Hippocampal formation (tissue), 2 donors: Measurements from ENCODE around the gene SOX4.

Source experiments
- DNase-seq, 2 donors: peaks; one replicate each; lab custom pipeline; 2025; lab: John Stamatoyannopoulos, UW

Gene SOX4

DNA sequence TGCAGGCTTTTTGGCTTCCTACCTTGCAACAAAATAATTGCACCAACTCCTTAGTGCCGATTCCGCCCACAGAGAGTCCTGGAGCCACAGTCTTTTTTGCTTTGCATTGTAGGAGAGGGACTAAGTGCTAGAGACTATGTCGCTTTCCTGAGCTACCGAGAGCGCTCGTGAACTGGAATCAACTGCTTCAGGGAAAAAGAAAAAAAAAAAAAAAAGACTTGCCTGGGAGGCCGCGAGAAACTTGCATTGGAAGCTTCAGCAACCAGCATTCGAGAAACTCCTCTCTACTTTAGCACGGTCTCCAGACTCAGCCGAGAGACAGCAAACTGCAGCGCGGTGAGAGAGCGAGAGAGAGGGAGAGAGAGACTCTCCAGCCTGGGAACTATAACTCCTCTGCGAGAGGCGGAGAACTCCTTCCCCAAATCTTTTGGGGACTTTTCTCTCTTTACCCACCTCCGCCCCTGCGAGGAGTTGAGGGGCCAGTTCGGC, 420 bp downstream of the SOX4 start:
- peak in 1 of 2 donors; percentile 60 for DNase-seq

DNA sequence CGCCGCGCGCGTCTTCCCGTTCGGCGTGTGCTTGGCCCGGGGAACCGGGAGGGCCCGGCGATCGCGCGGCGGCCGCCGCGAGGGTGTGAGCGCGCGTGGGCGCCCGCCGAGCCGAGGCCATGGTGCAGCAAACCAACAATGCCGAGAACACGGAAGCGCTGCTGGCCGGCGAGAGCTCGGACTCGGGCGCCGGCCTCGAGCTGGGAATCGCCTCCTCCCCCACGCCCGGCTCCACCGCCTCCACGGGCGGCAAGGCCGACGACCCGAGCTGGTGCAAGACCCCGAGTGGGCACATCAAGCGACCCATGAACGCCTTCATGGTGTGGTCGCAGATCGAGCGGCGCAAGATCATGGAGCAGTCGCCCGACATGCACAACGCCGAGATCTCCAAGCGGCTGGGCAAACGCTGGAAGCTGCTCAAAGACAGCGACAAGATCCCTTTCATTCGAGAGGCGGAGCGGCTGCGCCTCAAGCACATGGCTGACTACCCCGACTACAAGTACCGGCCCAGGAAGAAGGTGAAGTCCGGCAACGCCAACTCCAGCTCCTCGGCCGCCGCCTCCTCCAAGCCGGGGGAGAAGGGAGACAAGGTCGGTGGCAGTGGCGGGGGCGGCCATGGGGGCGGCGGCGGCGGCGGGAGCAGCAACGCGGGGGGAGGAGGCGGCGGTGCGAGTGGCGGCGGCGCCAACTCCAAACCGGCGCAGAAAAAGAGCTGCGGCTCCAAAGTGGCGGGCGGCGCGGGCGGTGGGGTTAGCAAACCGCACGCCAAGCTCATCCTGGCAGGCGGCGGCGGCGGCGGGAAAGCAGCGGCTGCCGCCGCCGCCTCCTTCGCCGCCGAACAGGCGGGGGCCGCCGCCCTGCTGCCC, 1.1 kb downstream of the SOX4 start:
- DNase-seq, result peak; percentile 52 to 67

DNA sequence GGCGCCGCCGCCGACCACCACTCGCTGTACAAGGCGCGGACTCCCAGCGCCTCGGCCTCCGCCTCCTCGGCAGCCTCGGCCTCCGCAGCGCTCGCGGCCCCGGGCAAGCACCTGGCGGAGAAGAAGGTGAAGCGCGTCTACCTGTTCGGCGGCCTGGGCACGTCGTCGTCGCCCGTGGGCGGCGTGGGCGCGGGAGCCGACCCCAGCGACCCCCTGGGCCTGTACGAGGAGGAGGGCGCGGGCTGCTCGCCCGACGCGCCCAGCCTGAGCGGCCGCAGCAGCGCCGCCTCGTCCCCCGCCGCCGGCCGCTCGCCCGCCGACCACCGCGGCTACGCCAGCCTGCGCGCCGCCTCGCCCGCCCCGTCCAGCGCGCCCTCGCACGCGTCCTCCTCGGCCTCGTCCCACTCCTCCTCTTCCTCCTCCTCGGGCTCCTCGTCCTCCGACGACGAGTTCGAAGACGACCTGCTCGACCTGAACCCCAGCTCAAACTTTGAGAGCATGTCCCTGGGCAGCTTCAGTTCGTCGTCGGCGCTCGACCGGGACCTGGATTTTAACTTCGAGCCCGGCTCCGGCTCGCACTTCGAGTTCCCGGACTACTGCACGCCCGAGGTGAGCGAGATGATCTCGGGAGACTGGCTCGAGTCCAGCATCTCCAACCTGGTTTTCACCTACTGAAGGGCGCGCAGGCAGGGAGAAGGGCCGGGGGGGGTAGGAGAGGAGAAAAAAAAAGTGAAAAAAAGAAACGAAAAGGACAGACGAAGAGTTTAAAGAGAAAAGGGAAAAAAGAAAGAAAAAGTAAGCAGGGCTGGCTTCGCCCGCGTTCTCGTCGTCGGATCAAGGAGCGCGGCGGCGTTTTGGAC, 2.0 kb downstream of the SOX4 start:
- no peak for DNase-seq

DNA sequence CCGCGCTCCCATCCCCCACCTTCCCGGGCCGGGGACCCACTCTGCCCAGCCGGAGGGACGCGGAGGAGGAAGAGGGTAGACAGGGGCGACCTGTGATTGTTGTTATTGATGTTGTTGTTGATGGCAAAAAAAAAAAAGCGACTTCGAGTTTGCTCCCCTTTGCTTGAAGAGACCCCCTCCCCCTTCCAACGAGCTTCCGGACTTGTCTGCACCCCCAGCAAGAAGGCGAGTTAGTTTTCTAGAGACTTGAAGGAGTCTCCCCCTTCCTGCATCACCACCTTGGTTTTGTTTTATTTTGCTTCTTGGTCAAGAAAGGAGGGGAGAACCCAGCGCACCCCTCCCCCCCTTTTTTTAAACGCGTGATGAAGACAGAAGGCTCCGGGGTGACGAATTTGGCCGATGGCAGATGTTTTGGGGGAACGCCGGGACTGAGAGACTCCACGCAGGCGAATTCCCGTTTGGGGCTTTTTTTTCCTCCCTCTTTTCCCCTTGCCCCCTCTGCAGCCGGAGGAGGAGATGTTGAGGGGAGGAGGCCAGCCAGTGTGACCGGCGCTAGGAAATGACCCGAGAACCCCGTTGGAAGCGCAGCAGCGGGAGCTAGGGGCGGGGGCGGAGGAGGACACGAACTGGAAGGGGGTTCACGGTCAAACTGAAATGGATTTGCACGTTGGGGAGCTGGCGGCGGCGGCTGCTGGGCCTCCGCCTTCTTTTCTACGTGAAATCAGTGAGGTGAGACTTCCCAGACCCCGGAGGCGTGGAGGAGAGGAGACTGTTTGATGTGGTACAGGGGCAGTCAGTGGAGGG, 2.8 kb downstream of the SOX4 start:
- peak in 1 of 2 donors; percentile 13 for DNase-seq

GRCh38 chr6:21596949-21597682, 3.6 kb downstream of the SOX4 start:
- peak in 1 of 2 donors; percentile 86 for DNase-seq

- DNase-seq, result no peak
Observed at GRCh38 chr6:21597801-21598673, 4.5 kb downstream of the SOX4 start.

- DNase-seq, result no peak
Observed at GRCh38 chr6:21598674-21599023, 5.1 kb downstream of the SOX4 start.

- no peak for DNase-seq
Observed at GRCh38 chr6:21599051-21599696, 5.6 kb downstream of the SOX4 start.

DNA sequence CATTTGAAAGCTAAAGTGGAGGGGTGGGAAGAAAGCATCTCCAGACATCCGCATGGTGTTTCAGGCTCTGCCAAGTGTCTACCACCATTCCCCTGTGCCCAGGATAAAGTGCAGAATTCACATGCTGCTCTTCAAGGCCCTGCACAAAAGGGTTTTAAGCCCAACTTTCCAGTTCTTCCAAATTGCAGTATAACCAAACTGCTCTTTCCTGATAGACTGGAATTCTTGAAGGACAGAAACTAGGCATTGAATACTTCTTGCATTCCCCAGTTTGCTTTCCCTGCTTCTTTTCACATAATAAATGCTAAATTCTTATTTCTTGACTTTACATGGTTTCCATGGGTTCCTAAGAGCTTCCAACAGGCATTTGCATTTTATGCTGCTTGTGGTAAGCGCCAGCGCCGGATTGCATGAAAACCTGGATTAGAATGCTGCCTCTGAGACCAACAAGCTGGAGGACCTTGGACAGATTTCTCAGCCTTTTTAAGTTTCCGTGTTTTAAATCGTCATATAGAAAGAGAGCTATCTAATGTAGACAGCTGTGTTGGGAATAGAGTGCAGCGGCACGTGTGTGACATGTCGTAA, 7.9 kb downstream of the SOX4 start:
- DNase-seq, result no peak

DNA sequence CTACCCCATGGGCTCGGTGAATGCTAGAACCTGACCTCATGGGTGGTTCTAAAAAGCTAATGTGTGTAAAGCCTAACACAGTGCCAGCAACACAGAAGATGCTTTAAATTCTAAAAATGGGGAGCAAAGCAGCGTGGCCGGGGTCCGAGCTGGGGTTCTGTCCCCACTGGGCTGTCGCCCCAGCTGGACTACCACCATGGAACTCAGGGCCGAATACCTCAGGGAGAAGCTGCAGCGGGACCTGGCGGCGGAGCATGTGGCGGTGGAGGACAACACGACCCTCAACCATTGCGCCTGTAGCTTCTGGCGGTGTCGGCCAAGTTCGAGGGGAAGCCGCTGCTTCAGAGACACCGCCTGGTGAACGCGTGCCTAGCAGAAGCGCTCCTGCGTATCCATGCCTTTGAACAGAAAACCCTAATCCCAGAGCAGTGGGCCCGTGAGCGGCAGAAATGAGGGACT, 8.4 kb downstream of the SOX4 start:
- DNase-seq, result no peak

DNA sequence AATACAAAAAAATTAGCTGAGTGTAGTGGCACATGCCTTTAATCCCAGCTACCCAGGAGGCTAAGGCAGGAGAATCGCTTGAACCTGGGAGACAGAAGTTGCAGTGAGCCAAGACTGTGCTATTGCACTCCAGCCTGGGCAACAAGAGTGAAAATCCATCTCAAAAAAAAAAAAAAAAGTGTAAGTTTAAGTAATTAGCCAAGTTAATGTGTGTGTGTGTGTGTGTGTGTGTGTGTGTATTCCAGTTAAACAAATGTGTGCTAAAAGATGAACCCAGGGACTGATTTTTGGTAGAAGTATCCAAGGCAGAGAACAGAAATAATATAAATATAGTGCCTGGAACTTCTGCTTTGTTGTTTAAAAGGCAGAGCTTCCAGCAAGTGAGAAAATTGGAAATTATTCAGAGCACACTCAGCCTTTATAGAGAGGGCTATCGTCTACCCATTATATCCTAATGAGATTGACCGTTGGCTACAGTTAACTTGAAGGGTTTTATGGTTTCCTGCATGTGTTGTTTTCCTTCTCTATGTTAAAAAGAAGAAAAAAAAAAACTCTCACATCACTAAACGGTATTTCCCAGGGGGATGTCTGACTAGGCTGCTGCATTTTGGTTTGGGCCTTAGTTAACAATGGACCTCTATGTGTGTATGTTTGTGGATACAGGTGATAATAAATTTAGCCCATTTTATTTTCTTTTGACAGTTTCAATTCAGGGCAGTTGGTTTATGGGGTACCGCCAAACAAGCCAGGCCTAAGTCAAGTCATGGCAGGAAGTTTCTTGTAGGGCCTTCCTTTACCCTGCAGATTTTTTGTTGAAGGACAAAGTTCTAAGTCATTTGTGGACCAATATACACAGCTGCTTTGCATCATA, 9.8 kb downstream of the SOX4 start:
- no peak for DNase-seq

DNA sequence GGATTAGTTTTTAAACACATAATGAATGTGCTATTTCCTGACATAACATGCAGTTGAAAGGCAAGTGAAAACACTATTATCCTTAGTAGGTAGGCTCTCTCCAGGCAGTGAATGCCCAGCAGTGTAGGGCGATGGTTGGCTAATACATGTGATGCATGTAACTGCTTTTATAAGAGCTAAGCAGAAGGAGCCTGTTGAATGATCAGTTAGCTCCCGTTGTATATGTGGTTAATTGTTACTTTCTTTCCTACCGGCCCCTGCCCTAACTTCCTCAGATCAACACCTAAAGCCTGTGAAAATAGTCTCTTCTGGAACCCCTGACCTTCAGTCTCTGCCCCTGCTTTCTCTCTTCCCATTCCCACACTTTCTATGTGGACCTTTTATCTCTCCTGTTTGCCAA, 10.5 kb downstream of the SOX4 start:
- no peak for DNase-seq

- no peak for DNase-seq
Observed at GRCh38 chr6:21605166-21605565, 11.6 kb downstream of the SOX4 start.

- DNase-seq, result no peak
Observed at GRCh38 chr6:21608601-21609000, 15.1 kb downstream of the SOX4 start.

- no peak for DNase-seq
Observed at GRCh38 chr6:21609881-21610329, 16.4 kb downstream of the SOX4 start.

DNA sequence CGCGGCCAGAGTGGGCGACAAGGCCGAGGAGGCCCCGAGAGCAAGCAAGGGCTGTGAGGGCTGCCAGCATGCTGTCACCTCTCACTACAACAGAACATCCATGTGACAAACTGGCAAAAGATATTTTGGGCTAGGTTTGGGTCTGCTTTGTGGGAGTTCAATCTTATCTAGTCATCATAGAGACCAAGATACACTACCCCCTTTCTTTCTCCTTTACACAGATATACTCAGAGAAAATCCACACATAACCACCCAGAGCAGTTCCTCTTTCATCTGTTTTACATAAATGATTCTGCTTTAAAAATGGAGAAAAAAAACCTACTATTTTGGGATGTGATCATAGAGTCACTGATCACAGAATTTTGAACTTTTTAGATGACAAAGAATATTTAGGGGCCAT, 16.8 kb downstream of the SOX4 start:
- DNase-seq, result no peak

DNA sequence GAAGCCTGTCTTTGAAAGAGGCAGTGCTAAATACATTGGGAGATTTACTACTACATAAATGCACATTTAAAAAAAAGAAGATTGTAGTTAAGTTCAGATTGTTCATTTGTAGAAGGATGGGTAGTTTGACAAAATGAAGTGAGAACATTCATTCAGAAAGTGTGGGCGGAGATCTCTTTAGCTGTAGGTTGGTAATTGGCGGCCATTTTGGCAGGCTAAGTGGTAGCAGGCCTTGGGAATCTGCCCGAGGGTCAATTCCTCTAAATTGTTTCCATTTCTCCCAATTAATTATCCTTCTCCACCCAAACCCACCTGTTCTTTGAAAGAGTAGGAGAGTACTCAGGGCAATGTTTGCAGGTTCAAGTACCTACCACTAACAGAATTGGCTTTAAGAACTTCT, 17.9 kb downstream of the SOX4 start:
- DNase-seq, result no peak

DNA sequence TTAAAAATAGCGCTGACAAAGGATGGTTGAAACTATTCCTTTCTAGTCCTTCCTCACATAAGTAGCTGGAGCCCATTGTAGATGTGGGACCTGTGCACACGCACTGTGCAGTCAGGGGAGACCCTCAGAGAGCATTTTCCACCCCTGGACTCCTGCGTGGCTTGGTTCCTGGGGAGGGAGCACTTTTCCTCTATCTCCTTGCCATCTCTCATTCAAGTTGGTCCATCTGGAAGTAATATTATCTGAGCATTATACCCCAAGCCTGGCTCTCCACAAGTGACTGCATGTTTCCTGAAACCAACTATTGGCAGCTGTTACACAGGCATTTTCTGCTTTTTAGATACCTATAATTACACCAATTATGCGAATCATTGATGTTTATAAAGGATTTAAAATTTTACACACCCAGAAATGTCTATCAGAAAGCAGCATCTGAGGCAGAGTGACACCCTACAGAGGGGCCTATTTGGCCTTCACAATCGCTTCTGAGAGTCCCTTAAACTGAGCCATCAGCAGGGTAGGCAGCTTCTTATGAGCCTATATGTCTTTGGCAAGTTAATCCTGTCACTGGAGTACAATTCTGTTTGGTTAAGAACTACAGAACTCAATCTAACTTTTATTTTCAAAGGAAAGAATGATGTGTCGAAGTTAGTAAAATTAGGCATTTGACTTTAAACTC, 18.7 kb downstream of the SOX4 start:
- no peak for DNase-seq
